Panc1 (cell line): ENCODE measurements around the gene PKP2. TPM values are rescaled to one million over a fixed set of nuclear protein-coding genes. Genes with fewer than 3 reads are reported as not detected.

Experiments used
- ATAC-seq: fragments of 200-7000 bp; cut with Tn5 transposase; 2 replicates; pipeline ENCODE4 v1.9.1; 2020; ENCODE audit warnings: mild to moderate bottlenecking, moderate library complexity
- BruUV-seq: library from RNA; stranded (reverse); fragments of 400-500 nt; replicated peaks from 2 replicates; lab custom pipeline; 2021; lab: Mats Ljungman, UMichigan
- CTCF ChIA-PET: fragments of 300-600 bp; sonication (Branson Sonifier 250); formaldehyde crosslinking; loops from one replicate; lab custom pipeline; 2022; ENCODE audit warnings: antibody characterized with exemption; lab: Charles Lee
- POLR2A ChIA-PET: fragments of 300-600 bp; sonication (Branson Sonifier 250); formaldehyde crosslinking; loops from one replicate; lab custom pipeline; 2022; ENCODE audit warnings: antibody characterized with exemption; lab: Charles Lee
- DNase-seq: peaks from one replicate; pipeline ENCODE4 v3.0.0-alpha.2; 2010; ENCODE audit warnings: low read depth, low spot score
- H3K27ac ChIP-seq: 2 replicates; pipeline ENCODE4 v1.5.1; 2011; ENCODE audit warnings: mild to moderate bottlenecking, low read length, inconsistent platforms
- H3K27me3 ChIP-seq: fragments of 200-500 bp; sonication (Bioruptor generic); 2 replicates; pipeline ENCODE4 v1.6.0; 2014; ENCODE audit warnings: low read length, inconsistent platforms; ENCODE audit not compliant: control insufficient read depth, insufficient read depth
- H3K36me3 ChIP-seq: fragments of 200-500 bp; sonication (Bioruptor generic); 2 replicates; pipeline ENCODE4 v1.5.1; 2014; ENCODE audit warnings: inconsistent platforms, mild to moderate bottlenecking, low read length, moderate library complexity; ENCODE audit not compliant: control insufficient read depth, insufficient read depth
- H3K4me1 ChIP-seq: 2 replicates; pipeline ENCODE4 v1.5.1; 2011; ENCODE audit warnings: inconsistent platforms, mild to moderate bottlenecking, low read length, moderate library complexity; ENCODE audit not compliant: control insufficient read depth, insufficient read depth
- H3K4me3 ChIP-seq, 2 experiments: 2 replicates each; pipeline ENCODE4 v1.5.1; 2011 to 2012; ENCODE audit warnings: low read depth in 2 of 2, low read length in 2 of 2, mild to moderate bottlenecking in 2 of 2, inconsistent platforms in 1 of 2, moderate library complexity in 1 of 2
- H3K9me3 ChIP-seq: fragments of 200-500 bp; sonication (Bioruptor generic); 2 replicates; pipeline ENCODE4 v1.5.1; 2014; ENCODE audit warnings: low read depth, mild to moderate bottlenecking, inconsistent platforms, low read length, moderate library complexity; ENCODE audit not compliant: control insufficient read depth, insufficient read depth
- POLR2AphosphoS5 ChIP-seq: IDR thresholded peaks from 2 replicates; pipeline ENCODE4 v1.6.1; 2012; ENCODE audit warnings: mild to moderate bottlenecking, low read depth, low read length, moderate library complexity
- SIN3A ChIP-seq: IDR thresholded peaks from 2 replicates; pipeline ENCODE4 v1.6.1; 2012; ENCODE audit warnings: low read depth, mild to moderate bottlenecking, low read length, moderate library complexity, borderline replicate concordance; ENCODE audit not compliant: insufficient read depth
- TCF7L2 ChIP-seq: IDR thresholded peaks from 2 replicates; pipeline ENCODE4 v1.6.1; 2011; ENCODE audit warnings: mild to moderate bottlenecking, low read depth, low read length, inconsistent platforms
- in situ Hi-C: cut with HindIII; loops from 2 replicates; pipeline ENCODE4 v1.10.0; 2016; ENCODE audit warnings: low sequenced_read_pairs, low pct_unique_long_range_greater_than_20kb
- intact Hi-C: fragments of 100-400 bp; cut with micrococcal nuclease; formaldehyde crosslinking; loops from one replicate; pipeline ENCODE4 v1.10.0; 2022; ENCODE audit not compliant: unreplicated experiment
- total RNA-seq: library from RNA; stranded (reverse); gene quantifications from one replicate; pipeline ENCODE4 v1.2.1, GENCODE V29; 2021; ENCODE audit not compliant: unreplicated experiment
- TF ChIP-seq, protein P1 (sequence below): fragments of 450-650 bp; IDR thresholded peaks from 2 replicates; pipeline ENCODE4 v1.5.1; 2017; ENCODE audit warnings: mild to moderate bottlenecking
- TF ChIP-seq, protein P2 (sequence below), 2 experiments: IDR thresholded peaks; 2 replicates each; pipeline ENCODE4 v1.6.1; 2011 to 2012; ENCODE audit warnings: low read depth in 2 of 2, control low read depth in 1 of 2, low read length in 1 of 2, mild to moderate bottlenecking in 1 of 2, moderate library complexity in 1 of 2; ENCODE audit not compliant: insufficient read depth in 1 of 2

The PKP2 gene
- total RNA-seq, 1 experiment from 2014 or later, result 2.2 TPM

DNA sequence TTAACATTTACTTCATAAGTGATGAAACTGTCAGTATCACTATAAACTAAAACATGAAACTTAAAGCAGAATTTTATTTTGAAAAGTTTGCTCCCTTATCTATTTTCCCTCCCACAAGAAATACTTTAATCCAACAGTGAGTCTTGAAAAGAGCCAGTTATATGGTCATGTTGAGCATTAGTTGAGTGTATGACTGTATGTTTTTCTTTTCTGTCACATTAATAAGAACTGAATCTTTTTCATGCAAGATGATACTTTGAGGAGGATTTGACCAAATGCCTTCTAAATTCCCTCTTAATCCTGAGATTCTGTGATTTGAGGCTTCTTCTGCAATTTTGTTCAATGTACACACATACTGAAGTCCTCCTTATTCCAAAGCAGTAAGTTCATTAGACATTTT is 107.1 kb downstream of the PKP2 start:
- BruUV-seq, result no TSS peak
- in situ Hi-C loops (no loop called here), intact Hi-C loops (no loop called here)
- H3K27me3 ChIP-seq, result no peaks in the 10 kb centered on the region
- TF ChIP-seq POLR2AphosphoS5 (no peak), TCF7L2 (no peak), SIN3A (no peak)
- TF ChIP-seq, protein P1, sequence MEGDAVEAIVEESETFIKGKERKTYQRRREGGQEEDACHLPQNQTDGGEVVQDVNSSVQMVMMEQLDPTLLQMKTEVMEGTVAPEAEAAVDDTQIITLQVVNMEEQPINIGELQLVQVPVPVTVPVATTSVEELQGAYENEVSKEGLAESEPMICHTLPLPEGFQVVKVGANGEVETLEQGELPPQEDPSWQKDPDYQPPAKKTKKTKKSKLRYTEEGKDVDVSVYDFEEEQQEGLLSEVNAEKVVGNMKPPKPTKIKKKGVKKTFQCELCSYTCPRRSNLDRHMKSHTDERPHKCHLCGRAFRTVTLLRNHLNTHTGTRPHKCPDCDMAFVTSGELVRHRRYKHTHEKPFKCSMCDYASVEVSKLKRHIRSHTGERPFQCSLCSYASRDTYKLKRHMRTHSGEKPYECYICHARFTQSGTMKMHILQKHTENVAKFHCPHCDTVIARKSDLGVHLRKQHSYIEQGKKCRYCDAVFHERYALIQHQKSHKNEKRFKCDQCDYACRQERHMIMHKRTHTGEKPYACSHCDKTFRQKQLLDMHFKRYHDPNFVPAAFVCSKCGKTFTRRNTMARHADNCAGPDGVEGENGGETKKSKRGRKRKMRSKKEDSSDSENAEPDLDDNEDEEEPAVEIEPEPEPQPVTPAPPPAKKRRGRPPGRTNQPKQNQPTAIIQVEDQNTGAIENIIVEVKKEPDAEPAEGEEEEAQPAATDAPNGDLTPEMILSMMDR, result no peak
- TF ChIP-seq, protein P2, sequence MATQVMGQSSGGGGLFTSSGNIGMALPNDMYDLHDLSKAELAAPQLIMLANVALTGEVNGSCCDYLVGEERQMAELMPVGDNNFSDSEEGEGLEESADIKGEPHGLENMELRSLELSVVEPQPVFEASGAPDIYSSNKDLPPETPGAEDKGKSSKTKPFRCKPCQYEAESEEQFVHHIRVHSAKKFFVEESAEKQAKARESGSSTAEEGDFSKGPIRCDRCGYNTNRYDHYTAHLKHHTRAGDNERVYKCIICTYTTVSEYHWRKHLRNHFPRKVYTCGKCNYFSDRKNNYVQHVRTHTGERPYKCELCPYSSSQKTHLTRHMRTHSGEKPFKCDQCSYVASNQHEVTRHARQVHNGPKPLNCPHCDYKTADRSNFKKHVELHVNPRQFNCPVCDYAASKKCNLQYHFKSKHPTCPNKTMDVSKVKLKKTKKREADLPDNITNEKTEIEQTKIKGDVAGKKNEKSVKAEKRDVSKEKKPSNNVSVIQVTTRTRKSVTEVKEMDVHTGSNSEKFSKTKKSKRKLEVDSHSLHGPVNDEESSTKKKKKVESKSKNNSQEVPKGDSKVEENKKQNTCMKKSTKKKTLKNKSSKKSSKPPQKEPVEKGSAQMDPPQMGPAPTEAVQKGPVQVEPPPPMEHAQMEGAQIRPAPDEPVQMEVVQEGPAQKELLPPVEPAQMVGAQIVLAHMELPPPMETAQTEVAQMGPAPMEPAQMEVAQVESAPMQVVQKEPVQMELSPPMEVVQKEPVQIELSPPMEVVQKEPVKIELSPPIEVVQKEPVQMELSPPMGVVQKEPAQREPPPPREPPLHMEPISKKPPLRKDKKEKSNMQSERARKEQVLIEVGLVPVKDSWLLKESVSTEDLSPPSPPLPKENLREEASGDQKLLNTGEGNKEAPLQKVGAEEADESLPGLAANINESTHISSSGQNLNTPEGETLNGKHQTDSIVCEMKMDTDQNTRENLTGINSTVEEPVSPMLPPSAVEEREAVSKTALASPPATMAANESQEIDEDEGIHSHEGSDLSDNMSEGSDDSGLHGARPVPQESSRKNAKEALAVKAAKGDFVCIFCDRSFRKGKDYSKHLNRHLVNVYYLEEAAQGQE (IDR thresholded peaks at IDR 0.05; ENCODE audit: insufficient read depth in 1 of 2, low read depth in 2 of 2, low read length in 1 of 2), result no peak
- no peak overlapping the region for H3K27ac ChIP-seq
- H3K4me3 ChIP-seq, result no peak overlapping the region
- no peak for DNase-seq
- H3K4me1 ChIP-seq, result no peaks in the 10 kb centered on the region
- H3K36me3 ChIP-seq, result no peaks in the 10 kb centered on the region
- POLR2A ChIA-PET, result no interaction called here
- ATAC-seq, result no peak
- CTCF ChIA-PET, result no interaction called here
- no peaks in the 10 kb centered on the region for H3K9me3 ChIP-seq

DNA sequence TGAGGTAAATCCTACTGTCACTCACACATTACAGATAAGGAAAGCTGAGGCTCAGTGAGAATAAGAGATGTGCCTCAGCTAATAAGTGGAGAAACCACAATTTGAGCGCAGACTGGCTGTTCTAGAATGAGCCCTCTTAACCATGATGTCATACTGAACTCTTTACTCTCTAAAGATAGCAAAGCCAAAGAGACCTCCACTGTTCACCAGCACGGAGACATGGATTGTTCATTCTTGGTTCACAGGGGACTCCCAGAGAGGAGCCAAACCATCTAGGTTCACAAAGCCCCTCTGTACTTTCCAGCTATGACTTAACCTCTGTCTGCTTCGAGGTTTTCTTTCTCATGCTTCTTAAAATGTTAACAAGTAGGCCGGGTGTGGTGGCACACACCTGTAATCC is 108.2 kb downstream of the PKP2 start:
- intact Hi-C loops (no loop called here), in situ Hi-C loops (no loop called here)
- Histone ChIP-seq H3K4me1 (no peaks in the 10 kb centered on the region), H3K27ac (no peak overlapping the region), H3K9me3 (no peaks in the 10 kb centered on the region), H3K27me3 (no peaks in the 10 kb centered on the region), H3K4me3 (no peak overlapping the region), H3K36me3 (no peaks in the 10 kb centered on the region)
- CTCF ChIA-PET, result interaction anchor here (0.5 kb wide), 1 partner anchor 10 kb away, joined by 6 read pairs; no protein-coding TSS in a partner anchor
- DNase-seq, result no peak
- TF ChIP-seq TCF7L2, result no peak
- TF ChIP-seq, protein P2 (IDR thresholded peaks at IDR 0.05; ENCODE audit: insufficient read depth in 1 of 2, low read depth in 2 of 2, low read length in 1 of 2), result no peak
- no peak for TF ChIP-seq SIN3A
- TF ChIP-seq, protein P1, result no peak
- no peak for TF ChIP-seq POLR2AphosphoS5
- no peak for ATAC-seq
- no TSS peak for BruUV-seq
- POLR2A ChIA-PET, result no interaction called here
